RWPE2 (cell line): Measurements from ENCODE around the gene IHH.
A peak's percentile ranks its signal among the peaks of the same experiment; 100 is the strongest.

Experiments used
- ATAC-seq: fragments of 200-7000 bp; cut with Tn5 transposase; 3 replicates; pipeline ENCODE4 v1.9.1; 2021; ENCODE audit warnings: low read depth
- DNase-seq: peaks from one replicate; pipeline ENCODE4 v3.0.0-alpha.2; 2020; ENCODE audit warnings: low spot score
- H3K27ac ChIP-seq: fragments of 450-650 bp; 2 replicates; pipeline ENCODE4 v1.5.1; 2017; ENCODE audit warnings: mild to moderate bottlenecking; ENCODE audit not compliant: poor library complexity, severe bottlenecking
- H3K27me3 ChIP-seq: fragments of 250-450 bp; sonication (Bioruptor Pico); 2 replicates; pipeline ENCODE4 v1.5.1; 2021; ENCODE audit warnings: mild to moderate bottlenecking, moderate library complexity; ENCODE audit not compliant: insufficient read depth, poor library complexity, severe bottlenecking
- H3K36me3 ChIP-seq: fragments of 250-450 bp; sonication (Bioruptor Pico); 2 replicates; pipeline ENCODE4 v1.5.1; 2020; ENCODE audit warnings: low read depth, mild to moderate bottlenecking, moderate library complexity
- H3K4me1 ChIP-seq: fragments of 250-450 bp; sonication (Bioruptor Pico); 2 replicates; pipeline ENCODE4 v1.5.1; 2021; ENCODE audit warnings: mild to moderate bottlenecking, moderate library complexity; ENCODE audit not compliant: insufficient read depth, poor library complexity, severe bottlenecking
- H3K4me3 ChIP-seq: fragments of 250-450 bp; sonication (Bioruptor Pico); 2 replicates; pipeline ENCODE4 v1.5.1; 2021; ENCODE audit warnings: mild to moderate bottlenecking, moderate library complexity; ENCODE audit not compliant: severe bottlenecking
- H3K9me3 ChIP-seq: fragments of 250-450 bp; sonication (Bioruptor Pico); 2 replicates; pipeline ENCODE4 v1.5.1; 2021; ENCODE audit warnings: mild to moderate bottlenecking, moderate library complexity; ENCODE audit not compliant: severe bottlenecking
- CTCF ChIP-seq: fragments of 450-650 bp; IDR thresholded peaks from one replicate; pipeline ENCODE4 v1.5.1; 2017; ENCODE audit warnings: mild to moderate bottlenecking, moderate library complexity; ENCODE audit not compliant: poor library complexity, severe bottlenecking

IHH gene

GRCh38 chr2:219071131-219071816 is 10.6 kb upstream of the IHH start:
- Histone ChIP-seq H3K4me3 (no peak overlapping the region), H3K9me3 (no peaks in the 10 kb centered on the region), H3K36me3 (no peaks in the 10 kb centered on the region), H3K27me3 (no peaks in the 10 kb centered on the region), H3K27ac (no peak overlapping the region), H3K4me1 (peaks cover 5% of the 10 kb centered on the region)
- DNase-seq (no peak), ATAC-seq (peak; percentile 88)
- no peak for TF ChIP-seq CTCF

DNA sequence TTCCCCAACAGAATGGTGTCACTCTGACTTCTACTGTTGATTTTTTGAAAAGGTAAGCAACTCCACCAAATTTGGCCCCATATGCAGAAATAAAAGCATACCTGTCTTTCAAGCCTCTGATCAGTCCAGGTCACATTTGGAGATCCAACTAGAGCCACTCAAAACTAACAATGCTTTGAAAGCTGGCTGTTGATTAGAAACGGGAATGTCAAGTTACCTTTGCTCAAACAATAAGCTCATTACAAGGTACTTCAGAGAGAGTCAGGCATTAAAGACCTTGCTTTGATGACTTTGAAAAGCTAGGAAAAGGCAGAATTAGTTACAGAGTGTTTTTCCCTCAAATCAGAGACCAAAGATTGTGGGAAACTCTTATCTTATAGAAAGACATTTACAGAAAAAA is 4.8 kb upstream of the IHH start:
- no peak overlapping the region for H3K27ac ChIP-seq
- H3K4me3 ChIP-seq, result no peak overlapping the region
- ATAC-seq, result no peak
- no peaks in the 10 kb centered on the region for H3K36me3 ChIP-seq
- H3K4me1 ChIP-seq, result no peaks in the 10 kb centered on the region
- H3K27me3 ChIP-seq, result peaks cover 28% of the 10 kb centered on the region
- DNase-seq, result no peak
- no peak for TF ChIP-seq CTCF
- H3K9me3 ChIP-seq, result no peaks in the 10 kb centered on the region

GRCh38 chr2:219062081-219062480 is 1.4 kb upstream of the IHH start:
- Histone ChIP-seq H3K9me3 (no peaks in the 10 kb centered on the region), H3K27ac (no peak overlapping the region), H3K4me3 (no peak overlapping the region), H3K4me1 (no peaks in the 10 kb centered on the region), H3K27me3 (peaks cover 61% of the 10 kb centered on the region), H3K36me3 (no peaks in the 10 kb centered on the region)
- TF ChIP-seq CTCF, result no peak
- ATAC-seq, result no peak
- no peak for DNase-seq

GRCh38 chr2:219059725-219060682 is 717 bp downstream of the IHH start:
- no peak for TF ChIP-seq CTCF
- no peak for DNase-seq
- Histone ChIP-seq H3K36me3 (no peaks in the 10 kb centered on the region), H3K9me3 (no peaks in the 10 kb centered on the region), H3K4me1 (no peaks in the 10 kb centered on the region), H3K27me3 (peaks cover 77% of the 10 kb centered on the region), H3K27ac (no peak overlapping the region), H3K4me3 (no peak overlapping the region)
- ATAC-seq, result peak; percentile 12; the same call in 1 of the 3 replicates

DNA sequence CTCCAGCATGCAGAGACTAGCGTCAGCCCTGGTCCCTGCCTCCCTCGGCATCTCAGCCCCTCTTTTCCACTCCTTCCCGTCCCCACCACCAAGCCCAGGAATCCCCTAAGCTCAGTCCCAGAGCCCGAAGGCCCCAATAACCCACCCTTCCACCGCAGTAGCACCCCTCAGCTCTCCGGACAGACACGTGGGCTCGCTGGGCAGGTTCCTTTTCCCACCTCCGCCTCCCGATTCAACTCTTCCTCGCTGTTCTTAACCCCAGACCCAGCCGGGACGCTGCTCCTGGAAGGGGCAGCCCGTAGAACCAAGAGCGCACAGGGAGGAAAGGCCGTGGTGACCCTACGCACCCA is 1.4 kb downstream of the IHH start:
- ATAC-seq (0 out of 3 replicates have a peak, but pooled peaks have one; percentile 3), DNase-seq (no peak)
- H3K4me3 ChIP-seq, result no peak overlapping the region

More for the DNA sequence above, 1.4 kb downstream of the IHH start:
- Histone ChIP-seq H3K4me1 (no peaks in the 10 kb centered on the region), H3K27me3 (peaks cover 84% of the 10 kb centered on the region), H3K36me3 (no peaks in the 10 kb centered on the region), H3K9me3 (no peaks in the 10 kb centered on the region), H3K27ac (no peak overlapping the region)
- no peak for TF ChIP-seq CTCF
